OCI-LY3 (cell line): Measurements from ENCODE around the gene PARVA.

Experiments used
- H2AFZ ChIP-seq: fragments of 200-600, 300-600 bp; shearing (Covaris generic); 2 replicates; pipeline ENCODE4 v1.6.0; 2014; ENCODE audit warnings: antibody characterized with exemption, low read depth, low read length
- H3K27ac ChIP-seq: fragments of 200-600, 300-600 bp; sonication (generic); 2 replicates; pipeline ENCODE4 v1.5.1; 2014; ENCODE audit warnings: mild to moderate bottlenecking, low read length, moderate library complexity, mixed read lengths
- H3K27me3 ChIP-seq: fragments of 200-600, 300-600 bp; sonication (generic); 2 replicates; pipeline ENCODE4 v1.6.1; 2014; ENCODE audit warnings: low read depth, low read length, mixed read lengths
- H3K36me3 ChIP-seq: fragments of 200-600, 300-600 bp; sonication (generic); replicated peaks from 2 replicates; pipeline ENCODE3; 2014; ENCODE audit warnings: low read depth, low read length, mixed read lengths
- H3K4me1 ChIP-seq: fragments of 300-600, 200-600 bp; sonication (generic); 2 replicates; pipeline ENCODE4 v1.6.1; 2014; ENCODE audit warnings: low read length, mixed read lengths
- H3K4me2 ChIP-seq: fragments of 200-600, 300-600 bp; sonication (generic); 2 replicates; pipeline ENCODE4 v1.6.1; 2014; ENCODE audit warnings: low read length, mixed read lengths
- H3K4me3 ChIP-seq: fragments of 300-600, 200-600 bp; sonication (generic); 2 replicates; pipeline ENCODE4 v1.5.1; 2014; ENCODE audit warnings: antibody characterized with exemption, mild to moderate bottlenecking, low read length, moderate library complexity
- H3K79me2 ChIP-seq: fragments of 300-600, 200-600 bp; shearing (Covaris generic); 2 replicates; pipeline ENCODE4 v1.6.1; 2014; ENCODE audit warnings: mild to moderate bottlenecking, low read length, mixed read lengths
- H3K9ac ChIP-seq: fragments of 300-600, 200-600 bp; shearing (Covaris generic); 2 replicates; pipeline ENCODE4 v1.6.0; 2014; ENCODE audit warnings: mild to moderate bottlenecking, low read length, moderate library complexity
- H3K9me3 ChIP-seq: fragments of 200-600, 300-600 bp; shearing (Covaris generic); 2 replicates; pipeline ENCODE4 v1.6.1; 2014; ENCODE audit warnings: low read length, mixed read lengths; ENCODE audit not compliant: insufficient read depth
- H4K20me1 ChIP-seq: fragments of 200-600, 300-600 bp; sonication (generic); 2 replicates; pipeline ENCODE4 v1.6.1; 2016; ENCODE audit warnings: low read length, mixed read lengths; ENCODE audit not compliant: insufficient read depth
- CTCF ChIP-seq: fragments of 200-600, 300-600 bp; sonication (generic); IDR thresholded peaks from 2 replicates; pipeline ENCODE4 v1.5.1; 2014; ENCODE audit warnings: antibody characterized with exemption, low read length, low read depth
- EZH2phosphoT487 ChIP-seq: fragments of 200-600 bp; shearing (Covaris generic); IDR thresholded peaks from 2 replicates; pipeline ENCODE4 v1.6.1; 2018; ENCODE audit warnings: antibody characterized with exemption, mixed run types, low read depth

PARVA gene

DNA sequence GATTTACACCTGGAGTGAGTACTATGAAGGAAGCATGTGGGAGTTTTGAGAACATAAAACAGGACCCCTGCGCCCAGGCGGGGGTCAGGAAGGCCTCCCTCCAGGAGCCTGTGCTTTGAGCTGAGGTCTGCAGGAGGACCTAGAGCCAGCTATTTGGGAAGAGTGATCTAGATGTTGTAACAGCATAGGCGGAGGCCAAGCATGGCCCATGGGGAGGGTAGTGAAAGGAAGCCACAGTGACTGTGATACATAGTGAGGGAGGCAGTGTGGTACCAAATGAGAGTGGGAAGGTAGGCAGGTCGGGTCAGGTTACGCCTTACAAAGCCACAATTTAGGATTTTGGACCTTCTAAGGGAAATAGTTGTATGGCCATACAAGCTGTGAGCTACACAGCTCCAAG, 147.5 kb downstream of the PARVA start:
- Histone ChIP-seq H3K9me3 (no peaks in the 10 kb centered on the region), H4K20me1 (no peaks in the 10 kb centered on the region), H2AFZ (no peak overlapping the region), H3K4me2 (no peak overlapping the region), H3K4me1 (no peaks in the 10 kb centered on the region), H3K36me3 (no peaks in the 10 kb centered on the region), H3K4me3 (no peak overlapping the region), H3K27ac (no peak overlapping the region), H3K9ac (no peak overlapping the region), H3K27me3 (peaks cover 10% of the 10 kb centered on the region; the same call in 1 of the 2 replicates), H3K79me2 (no peaks in the 10 kb centered on the region)
- TF ChIP-seq EZH2phosphoT487 (no peak), CTCF (no peak)

DNA sequence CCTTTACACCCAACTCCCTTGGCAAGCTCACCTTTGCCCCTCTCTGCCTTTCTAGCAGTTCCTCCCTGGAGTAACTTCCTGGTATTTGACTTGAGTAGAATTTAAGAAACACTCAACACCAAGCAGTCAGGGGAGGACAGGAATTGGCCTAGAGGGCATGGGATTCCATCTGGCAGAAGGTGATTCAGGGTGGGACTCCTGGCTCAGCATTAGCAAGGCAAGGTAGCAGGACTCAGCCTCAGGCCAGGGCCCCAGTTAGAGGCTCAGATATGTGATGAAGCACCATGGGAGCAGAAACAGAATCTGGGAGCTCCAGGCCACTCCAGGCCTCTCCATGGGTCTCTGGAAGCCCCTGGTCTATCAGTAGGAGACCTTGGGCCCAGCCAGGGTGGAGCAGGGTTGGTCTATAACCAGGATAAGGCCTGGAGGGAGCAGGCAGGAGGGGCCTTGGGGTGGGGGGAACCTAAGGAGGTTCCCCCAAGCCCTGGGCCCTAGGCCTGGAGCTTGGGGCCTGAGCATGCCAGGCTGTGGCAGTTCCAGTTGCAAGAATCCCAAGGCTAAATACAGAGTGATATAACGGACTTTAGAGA, 148.2 kb downstream of the PARVA start:
- Histone ChIP-seq H3K4me3 (no peak overlapping the region), H3K9me3 (no peaks in the 10 kb centered on the region)
- TF ChIP-seq EZH2phosphoT487 = no peak
- TF ChIP-seq CTCF = no peak

DNA sequence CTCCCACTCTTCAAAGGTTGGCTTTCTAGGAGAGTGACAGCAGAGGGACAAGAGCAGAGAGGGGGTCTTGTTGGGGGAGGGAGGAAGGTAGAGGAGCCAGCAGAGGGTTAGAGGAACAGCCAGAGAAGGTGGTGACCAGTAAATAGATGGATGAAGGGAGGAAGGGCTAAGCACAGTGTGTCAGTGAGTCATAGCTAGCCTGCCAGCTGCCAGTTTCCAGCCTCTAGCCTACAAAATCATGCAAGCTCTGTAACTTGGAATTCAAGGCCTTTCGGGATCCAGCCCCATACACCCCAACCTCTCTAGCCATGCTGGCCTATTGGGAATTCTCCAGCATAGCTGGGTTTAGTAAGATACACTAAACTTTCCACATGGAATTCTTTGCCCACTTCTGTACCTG, 149.4 kb downstream of the PARVA start:
- Histone ChIP-seq H3K79me2 (no peaks in the 10 kb centered on the region), H3K36me3 (no peaks in the 10 kb centered on the region), H3K27me3 (peaks cover 15% of the 10 kb centered on the region), H3K9me3 (no peaks in the 10 kb centered on the region), H3K27ac (no peak overlapping the region), H2AFZ (no peak overlapping the region), H4K20me1 (no peaks in the 10 kb centered on the region), H3K4me3 (no peak overlapping the region), H3K4me1 (no peaks in the 10 kb centered on the region), H3K4me2 (no peak overlapping the region), H3K9ac (no peak overlapping the region)
- TF ChIP-seq CTCF (no peak), EZH2phosphoT487 (no peak)

More for the DNA sequence above, 148.2 kb downstream of the PARVA start:
- Histone ChIP-seq H2AFZ (no peak overlapping the region), H3K27me3 (peaks cover 7% of the 10 kb centered on the region; the same call in 1 of the 2 replicates), H3K27ac (no peak overlapping the region), H3K4me1 (no peaks in the 10 kb centered on the region), H3K9ac (no peak overlapping the region), H3K36me3 (no peaks in the 10 kb centered on the region), H3K79me2 (no peaks in the 10 kb centered on the region), H3K4me2 (no peak overlapping the region), H4K20me1 (no peaks in the 10 kb centered on the region)

- TF ChIP-seq EZH2phosphoT487 = no peak
- no peak for TF ChIP-seq CTCF
- no peaks in the 10 kb centered on the region for H3K4me1 ChIP-seq
- no peak overlapping the region for H3K27ac ChIP-seq
- no peak overlapping the region for H3K4me3 ChIP-seq
- H4K20me1 ChIP-seq = no peaks in the 10 kb centered on the region
- no peak overlapping the region for H3K4me2 ChIP-seq
- H3K79me2 ChIP-seq = no peaks in the 10 kb centered on the region
- H2AFZ ChIP-seq = no peak overlapping the region
- H3K27me3 ChIP-seq = peaks cover 24% of the 10 kb centered on the region
- H3K36me3 ChIP-seq = no peaks in the 10 kb centered on the region
- no peaks in the 10 kb centered on the region for H3K9me3 ChIP-seq
- H3K9ac ChIP-seq = no peak overlapping the region
These were observed 151.1 kb downstream of the PARVA start for GRCh38 chr11:12528487-12528886.
